K562 (cell line): ENCODE results near the gene UBE3B. TPM values are rescaled to one million over a fixed set of nuclear protein-coding genes. Genes with fewer than 3 reads are reported as not detected.

Source experiments
- ATAC-seq: fragments of 200-7000 bp; cut with Tn5 transposase; 3 replicates; pipeline ENCODE4 v1.9.1; 2020; ENCODE audit warnings: moderate library complexity
- BruUV-seq: library from RNA; stranded (reverse); fragments of 400-500 nt; replicated peaks from 2 replicates; lab custom pipeline; 2021; lab: Mats Ljungman, UMichigan
- CTCF ChIA-PET: fragments of 300-600 bp; formaldehyde crosslinking; extraction: SDS; loops from one replicate; lab custom pipeline; 2021; ENCODE audit warnings: low intra/inter-chr PET ratio; lab: Yijun Ruan, JAX
- POLR2A ChIA-PET: fragments of 300-600, 350-650 bp; sonication (Branson Sonifier 250); formaldehyde crosslinking; extraction: SDS; loops from one replicate; lab custom pipeline; 2021; ENCODE audit warnings: antibody characterized with exemption, inconsistent platforms; lab: Yijun Ruan, JAX
- DNase-seq, 4 experiments: peaks; one replicate each; pipeline versions ENCODE4 v3.0.0 to v3.0.0-alpha.2; 2011 to 2018; ENCODE audit warnings: low spot score in 3 of 4, mixed read lengths in 3 of 4; ENCODE audit errors: extremely low read depth in 1 of 4
- FAIRE-seq: peaks from 2 replicates; lab custom pipeline; 2011; peaks lifted over from hg19 to GRCh38; lab: Jason Lieb, UNC
- H2AFZ ChIP-seq: 2 replicates; pipeline ENCODE4 v1.6.0; 2011; ENCODE audit warnings: low read depth, low read length, control low read depth, inconsistent platforms
- H3K27ac ChIP-seq: fragments of 200-600 bp; 3 replicates; pipeline ENCODE4 v1.8.0; 2011; ENCODE audit warnings: low read depth, mild to moderate bottlenecking, control low read depth, inconsistent platforms, low read length, moderate library complexity, mixed read lengths; ENCODE audit errors: extremely low read depth
- H3K27me3 ChIP-seq, 2 experiments: fragments of 300-600 bp in 1 of 2; 2 replicates in 1 of 2; 3 replicates in 1 of 2; pipeline versions ENCODE4 v1.6.0 to v1.8.0; 2011; ENCODE audit warnings: inconsistent platforms in 2 of 2, low read length in 2 of 2, mild to moderate bottlenecking in 1 of 2, mixed read lengths in 1 of 2, moderate library complexity in 1 of 2; ENCODE audit not compliant: control insufficient read depth in 2 of 2, insufficient read depth in 2 of 2
- H3K36me3 ChIP-seq: fragments of 300-600 bp; 3 replicates; pipeline ENCODE4 v1.8.0; 2011; ENCODE audit warnings: mild to moderate bottlenecking, low read length, inconsistent platforms; ENCODE audit not compliant: control insufficient read depth, insufficient read depth
- H3K4me1 ChIP-seq, 2 experiments: fragments of 200-600 bp in 1 of 2; replicated peaks in 1 of 2; 2 replicates in 1 of 2; 3 replicates in 1 of 2; pipeline versions ENCODE4 v1.5.1 to v1.8.0; 2011; ENCODE audit warnings: inconsistent platforms in 2 of 2, low read length in 2 of 2, mild to moderate bottlenecking in 1 of 2, mixed read lengths in 1 of 2, moderate library complexity in 1 of 2; ENCODE audit not compliant: control insufficient read depth in 2 of 2, insufficient read depth in 2 of 2
- H3K4me2 ChIP-seq: 2 replicates; pipeline ENCODE4 v1.6.1; 2011; ENCODE audit warnings: low read length, control low read depth, inconsistent platforms, mixed read lengths; ENCODE audit not compliant: insufficient read depth
- H3K4me3 ChIP-seq: fragments of 200-600 bp; sonication (generic), shearing (Covaris generic); 2 replicates; pipeline ENCODE4 v1.5.1; 2016; ENCODE audit warnings: control low read depth, inconsistent platforms
- H3K79me2 ChIP-seq: fragments of 200-600 bp; 3 replicates; pipeline ENCODE4 v1.8.0; 2011; ENCODE audit warnings: low read length, inconsistent platforms; ENCODE audit not compliant: control insufficient read depth, insufficient read depth
- H3K9ac ChIP-seq, 2 experiments: 2 replicates each; pipeline versions ENCODE4 v1.6.0 to v1.6.1; 2011; ENCODE audit warnings: low read depth in 2 of 2, low read length in 2 of 2, control low read depth in 1 of 2, inconsistent platforms in 1 of 2, mild to moderate bottlenecking in 1 of 2, mixed read lengths in 1 of 2; ENCODE audit not compliant: insufficient read depth in 1 of 2
- H3K9me1 ChIP-seq: one replicate; pipeline ENCODE4 v1.6.0; 2011; ENCODE audit warnings: inconsistent platforms, mild to moderate bottlenecking, low read length, moderate library complexity; ENCODE audit not compliant: control insufficient read depth, insufficient read depth
- H3K9me3 ChIP-seq: replicated peaks from 2 replicates; pipeline ENCODE4 v1.5.1; 2011; ENCODE audit warnings: low read depth, low read length, inconsistent platforms; ENCODE audit not compliant: control insufficient read depth, insufficient read depth
- H4K20me1 ChIP-seq: replicated peaks from 2 replicates; pipeline ENCODE4 v1.6.1; 2011; ENCODE audit warnings: low read length, inconsistent platforms, mixed read lengths; ENCODE audit not compliant: control insufficient read depth, insufficient read depth
- ATF7 ChIP-seq: fragments of 450-650 bp; IDR thresholded peaks from 2 replicates; pipeline ENCODE4 v1.7.1; 2014; ENCODE audit warnings: mild to moderate bottlenecking, moderate library complexity
- DIDO1 ChIP-seq: fragments of 450-650 bp; IDR thresholded peaks from 2 replicates; pipeline ENCODE4 v1.6.1; 2016; ENCODE audit warnings: low read depth, missing biosample characterization, missing genetic modification characterization
- FOSL1 ChIP-seq: fragments of 200-800 bp; sonication (Bioruptor generic); conservative IDR thresholded peaks from 2 replicates; pipeline ENCODE4 v1.6.1; 2016; ENCODE audit warnings: missing genetic modification characterization, missing compliant biosample characterization
- NONO ChIP-seq, 2 experiments: fragments of 200-400 bp in 1 of 2; fragments of 450-650 bp in 1 of 2; formaldehyde crosslinking in 1 of 2; IDR thresholded peaks; 2 replicates each; pipeline ENCODE4 v1.6.1; 2017; ENCODE audit warnings: low read depth in 2 of 2, mild to moderate bottlenecking in 2 of 2, moderate library complexity in 2 of 2, low read length in 1 of 2
- NR3C1 ChIP-seq: sonication (generic); formaldehyde crosslinking; IDR thresholded peaks from 2 replicates; pipeline ENCODE4 v1.8.1; 2022; ENCODE audit warnings: missing genetic modification reagents
- SETDB1 ChIP-seq: IDR thresholded peaks from one replicate; pipeline ENCODE4 v1.6.1; 2012; ENCODE audit warnings: low read length, control low read depth, inconsistent platforms
- XRCC4 ChIP-seq: IDR thresholded peaks from one replicate; pipeline ENCODE4 v1.6.1; 2011; ENCODE audit not compliant: insufficient read depth, insufficient read length; ENCODE audit errors: extremely low read depth
- ZC3H8 ChIP-seq: fragments of 450-650 bp; IDR thresholded peaks from 2 replicates; pipeline ENCODE4 v1.6.1; 2017
- ZNF23 ChIP-seq: fragments of 250-450 bp; sonication (Bioruptor Pico); IDR thresholded peaks from 2 replicates; pipeline ENCODE4 v1.4.0; 2020; ENCODE audit warnings: mild to moderate bottlenecking
- WGBS: fragments of 100-300 bp; shearing (Covaris generic); methylation state at CpG from one replicate; pipeline ENCODE4 v1.1.6; 2016; ENCODE audit warnings: low coverage, mixed read lengths; ENCODE audit not compliant: insufficient coverage; ENCODE audit errors: missing lambda C conversion rate; 5-methylcytosine and 5-hydroxymethylcytosine counted together
- in situ Hi-C: fragments of 300-500 bp; cut with MboI; formaldehyde crosslinking; loops from 4 replicates; pipeline ENCODE4 v1.15.0; 2018; ENCODE audit warnings: inconsistent platforms, mixed read lengths
- intact Hi-C: fragments of 100-400 bp; cut with micrococcal nuclease; formaldehyde crosslinking; loops from 2 replicates; pipeline ENCODE4 v1.14.2; 2022
- polyA plus RNA-seq, 8 experiments: library from polyadenylated mRNA; depleted of rRNA in 4 of 8; stranded (reverse) in 5 of 8; unstranded in 3 of 8; fragments of >200 nt; fragmentation: Nextera tagmentation in 2 of 8; fragmentation: Illumina TruSeq in 1 of 8; extraction: Ambion mirVana in 2 of 8; extraction: Trizol in 1 of 8; gene quantifications; 2 replicates each; pipeline versions ENCODE4 v1.2.1 to v1.2.3, GENCODE V29; 2011 to 2014; ENCODE audit warnings: inconsistent platforms in 1 of 8, missing spikeins in 1 of 8
- total RNA-seq, 7 experiments: library from RNA; depleted of rRNA in 6 of 7; stranded (reverse); fragments of >200 nt in 6 of 7; fragmentation: Illumina TruSeq in 2 of 7; extraction: Trizol in 2 of 7; gene quantifications; 2 replicates each; pipeline versions ENCODE4 v1.2.1 to v1.2.3, GENCODE V29; 2011 to 2021; ENCODE audit warnings: low replicate concordance in 1 of 7
- TF ChIP-seq, protein P1 (sequence below): sonication (generic); formaldehyde crosslinking; IDR thresholded peaks from 2 replicates; pipeline ENCODE4 v1.8.0; 2022; ENCODE audit warnings: missing genetic modification reagents, mild to moderate bottlenecking, borderline replicate concordance
- TF ChIP-seq, protein P2 (sequence below), 2 experiments: fragments of 200-800 bp in 1 of 2; sonication (Bioruptor generic) in 1 of 2; sonication (generic) in 1 of 2; formaldehyde crosslinking in 1 of 2; IDR thresholded peaks in 1 of 2; conservative IDR thresholded peaks in 1 of 2; 2 replicates each; pipeline versions ENCODE4 v1.5.0 to v1.6.1; 2016 to 2020; ENCODE audit warnings: missing compliant biosample characterization in 1 of 2, missing genetic modification characterization in 1 of 2, missing genetic modification reagents in 1 of 2

UBE3B gene
- total and polyA plus RNA-seq, 9 of the 15 experiments (the other 6 are each of a cell fraction or from before 2014, with no cell fraction given): 7.6 to 23.6 (median 15.5) TPM

DNA sequence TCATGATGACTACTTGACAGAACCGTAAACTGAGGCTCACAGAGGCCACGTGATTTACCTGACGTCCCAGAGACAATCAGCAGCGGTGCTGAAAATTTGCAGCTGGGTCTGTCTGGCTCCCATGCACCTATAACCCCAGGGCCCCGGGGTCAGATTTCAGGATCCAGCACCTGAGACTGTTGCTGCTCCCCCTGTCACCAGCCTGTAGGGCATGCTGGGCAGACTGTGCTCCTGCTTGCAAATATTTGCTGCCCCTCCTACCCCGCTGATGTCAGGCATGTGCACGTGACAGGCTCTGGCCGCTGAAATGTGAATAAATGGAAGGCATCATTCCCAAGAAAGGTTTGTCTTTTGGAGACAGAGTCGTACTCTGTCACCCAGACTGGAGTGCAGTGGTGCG lies 89.9 kb downstream of the UBE3B start (continued):
- TF ChIP-seq, protein P1, sequence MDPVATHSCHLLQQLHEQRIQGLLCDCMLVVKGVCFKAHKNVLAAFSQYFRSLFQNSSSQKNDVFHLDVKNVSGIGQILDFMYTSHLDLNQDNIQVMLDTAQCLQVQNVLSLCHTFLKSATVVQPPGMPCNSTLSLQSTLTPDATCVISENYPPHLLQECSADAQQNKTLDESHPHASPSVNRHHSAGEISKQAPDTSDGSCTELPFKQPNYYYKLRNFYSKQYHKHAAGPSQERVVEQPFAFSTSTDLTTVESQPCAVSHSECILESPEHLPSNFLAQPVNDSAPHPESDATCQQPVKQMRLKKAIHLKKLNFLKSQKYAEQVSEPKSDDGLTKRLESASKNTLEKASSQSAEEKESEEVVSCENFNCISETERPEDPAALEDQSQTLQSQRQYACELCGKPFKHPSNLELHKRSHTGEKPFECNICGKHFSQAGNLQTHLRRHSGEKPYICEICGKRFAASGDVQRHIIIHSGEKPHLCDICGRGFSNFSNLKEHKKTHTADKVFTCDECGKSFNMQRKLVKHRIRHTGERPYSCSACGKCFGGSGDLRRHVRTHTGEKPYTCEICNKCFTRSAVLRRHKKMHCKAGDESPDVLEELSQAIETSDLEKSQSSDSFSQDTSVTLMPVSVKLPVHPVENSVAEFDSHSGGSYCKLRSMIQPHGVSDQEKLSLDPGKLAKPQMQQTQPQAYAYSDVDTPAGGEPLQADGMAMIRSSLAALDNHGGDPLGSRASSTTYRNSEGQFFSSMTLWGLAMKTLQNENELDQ (CRISPR knock-in tag): no peak
- no peak for TF ChIP-seq SETDB1

DNA sequence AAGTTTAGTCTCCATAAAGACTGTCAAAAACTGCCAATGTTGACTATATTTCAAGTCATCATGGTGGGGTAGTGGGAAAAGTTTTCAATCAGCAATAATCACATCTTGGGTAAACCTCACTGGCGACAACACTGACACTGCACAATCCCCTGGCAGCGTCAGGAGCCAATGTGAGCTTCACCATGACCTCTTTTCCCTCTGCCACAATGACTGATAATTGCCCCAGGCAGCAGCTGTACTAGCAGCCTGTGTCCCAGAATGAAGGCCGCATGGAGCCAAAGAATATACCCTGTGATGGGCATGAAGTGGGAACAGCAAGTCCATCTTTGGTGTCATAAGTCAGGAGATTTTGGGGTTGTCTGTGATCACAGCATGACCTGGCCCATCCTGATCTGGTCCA lies 90.5 kb downstream of the UBE3B start:
- Histone ChIP-seq H4K20me1 (no peaks in the 10 kb centered on the region), H3K79me2 (peaks cover 7% of the 10 kb centered on the region; the same call in 2 of the 3 replicates), H3K36me3 (peaks cover 77% of the 10 kb centered on the region; the same call in 2 of the 3 replicates), H2AFZ (no peak overlapping the region), H3K4me1 (peaks cover 6 to 7% of the 10 kb centered on the region in 2 experiments; a peak in 3 of 5 replicates), H3K9me3 (no peaks in the 10 kb centered on the region), H3K9ac (no peak overlapping the region), H3K27ac (no peak overlapping the region), H3K27me3 (no peaks in the 10 kb centered on the region), H3K4me3 (no peak overlapping the region), H3K9me1 (no peaks in the 10 kb centered on the region), H3K4me2 (no peak overlapping the region)
- ATAC-seq (no peak), FAIRE-seq (no peak), DNase-seq (no peak)
- CTCF ChIA-PET: no interaction called here
- TF ChIP-seq NR3C1 (CRISPR knock-in tag): no peak
- TF ChIP-seq NONO (IDR thresholded peaks at IDR 0.05; ENCODE audit: low read depth in 2 of 2, low read length in 1 of 2): no peak
- no peak for TF ChIP-seq XRCC4
- no peak for TF ChIP-seq FOSL1 (tag)
- TF ChIP-seq ATF7: no peak
- TF ChIP-seq, protein P2, sequence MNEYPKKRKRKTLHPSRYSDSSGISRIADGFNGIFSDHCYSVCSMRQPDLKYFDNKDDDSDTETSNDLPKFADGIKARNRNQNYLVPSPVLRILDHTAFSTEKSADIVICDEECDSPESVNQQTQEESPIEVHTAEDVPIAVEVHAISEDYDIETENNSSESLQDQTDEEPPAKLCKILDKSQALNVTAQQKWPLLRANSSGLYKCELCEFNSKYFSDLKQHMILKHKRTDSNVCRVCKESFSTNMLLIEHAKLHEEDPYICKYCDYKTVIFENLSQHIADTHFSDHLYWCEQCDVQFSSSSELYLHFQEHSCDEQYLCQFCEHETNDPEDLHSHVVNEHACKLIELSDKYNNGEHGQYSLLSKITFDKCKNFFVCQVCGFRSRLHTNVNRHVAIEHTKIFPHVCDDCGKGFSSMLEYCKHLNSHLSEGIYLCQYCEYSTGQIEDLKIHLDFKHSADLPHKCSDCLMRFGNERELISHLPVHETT (CRISPR knock-in tag; conservative IDR thresholded peaks at IDR 0.05 in 1 of 2, IDR thresholded peaks at IDR 0.05 in 1 of 2): no peak
- TF ChIP-seq ZNF23: no peak
- TF ChIP-seq DIDO1 (tag): no peak
- TF ChIP-seq ZC3H8: no peak
- 97% methylated on average over 3 of the region's 3 CpGs for WGBS
- intact Hi-C loops: no loop called here
- POLR2A ChIA-PET: interaction anchor here (0.7 to 1.0 kb wide), 3 partner anchors 8 to 28 kb away, joined by 3 to 5 read pairs (median 3); no protein-coding TSS in a partner anchor
- BruUV-seq: no TSS peak
- in situ Hi-C loops: no loop called here
